Rectal smooth muscle tissue (tissue), 1 donor: ENCODE measurements around the gene SHANK1.
"Not testable (repeated sequence)": the region's sequence is repeated elsewhere in the genome, so short reads cannot be mapped to it uniquely, and the experiment has no call there.

Experiments used
- H3K27ac ChIP-seq: one replicate; pipeline ENCODE4 v1.7.0; 2013; ENCODE audit warnings: low read depth, low read length, inconsistent platforms
- H3K27me3 ChIP-seq: one replicate; pipeline ENCODE4 v1.7.0; 2013; ENCODE audit warnings: low read length; ENCODE audit not compliant: control insufficient read depth, insufficient read depth
- H3K36me3 ChIP-seq: one replicate; pipeline ENCODE4 v1.7.0; 2013; ENCODE audit warnings: low read length; ENCODE audit not compliant: control insufficient read depth, insufficient read depth
- H3K4me1 ChIP-seq: one replicate; pipeline ENCODE4 v1.7.0; 2013; ENCODE audit warnings: low read length; ENCODE audit not compliant: control insufficient read depth, insufficient read depth
- H3K4me3 ChIP-seq: one replicate; pipeline ENCODE4 v1.7.0; 2013; ENCODE audit warnings: low read length
- H3K9ac ChIP-seq: one replicate; pipeline ENCODE4 v1.7.0; 2013; ENCODE audit warnings: low read length

The SHANK1 gene

GRCh38 chr19:50626011-50626410 lies 93.6 kb downstream of the SHANK1 start:
- Histone ChIP-seq H3K27ac (no peak overlapping the region), H3K27me3 (peaks cover 2% of the 10 kb centered on the region), H3K36me3 (no peaks in the 10 kb centered on the region), H3K4me3 (no peak overlapping the region), H3K4me1 (no peaks in the 10 kb centered on the region), H3K9ac (no peak overlapping the region)

DNA sequence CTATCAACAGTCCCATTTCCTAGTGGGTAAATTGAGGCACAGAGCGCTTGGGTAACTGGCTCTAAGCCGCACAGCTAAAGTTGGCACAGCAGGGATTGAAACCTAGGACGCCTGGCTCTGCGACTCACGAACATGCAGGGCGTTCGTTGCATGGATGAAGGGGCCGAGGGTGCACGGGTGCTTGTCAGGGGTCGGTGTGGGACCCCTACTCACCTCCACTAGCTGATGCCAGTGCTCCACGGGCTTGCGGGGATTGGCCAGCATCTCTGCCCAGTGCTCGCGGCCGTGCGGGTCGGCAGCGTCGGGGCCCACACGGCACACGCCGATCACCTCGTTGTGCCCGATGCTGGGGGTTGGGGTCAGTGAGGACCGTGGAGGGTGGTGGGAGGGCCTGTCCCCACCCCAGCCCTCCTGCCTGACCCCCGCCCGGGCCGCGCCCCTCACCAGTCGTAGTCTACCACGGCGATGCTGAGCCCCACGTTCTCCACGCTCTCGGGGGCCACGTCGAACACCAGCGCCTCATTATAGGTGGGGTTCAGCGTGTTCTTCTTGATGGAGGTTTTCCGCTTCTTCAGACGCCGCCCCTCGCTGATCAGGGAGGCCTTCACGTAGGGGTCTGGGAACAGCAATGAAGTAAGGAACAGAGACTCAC lies 94.5 kb downstream of the SHANK1 start:
- Histone ChIP-seq H3K36me3 (no peaks in the 10 kb centered on the region), H3K27ac (no peak overlapping the region), H3K4me1 (no peaks in the 10 kb centered on the region), H3K4me3 (no peak overlapping the region), H3K27me3 (peaks cover 2% of the 10 kb centered on the region), H3K9ac (no peak overlapping the region)

DNA sequence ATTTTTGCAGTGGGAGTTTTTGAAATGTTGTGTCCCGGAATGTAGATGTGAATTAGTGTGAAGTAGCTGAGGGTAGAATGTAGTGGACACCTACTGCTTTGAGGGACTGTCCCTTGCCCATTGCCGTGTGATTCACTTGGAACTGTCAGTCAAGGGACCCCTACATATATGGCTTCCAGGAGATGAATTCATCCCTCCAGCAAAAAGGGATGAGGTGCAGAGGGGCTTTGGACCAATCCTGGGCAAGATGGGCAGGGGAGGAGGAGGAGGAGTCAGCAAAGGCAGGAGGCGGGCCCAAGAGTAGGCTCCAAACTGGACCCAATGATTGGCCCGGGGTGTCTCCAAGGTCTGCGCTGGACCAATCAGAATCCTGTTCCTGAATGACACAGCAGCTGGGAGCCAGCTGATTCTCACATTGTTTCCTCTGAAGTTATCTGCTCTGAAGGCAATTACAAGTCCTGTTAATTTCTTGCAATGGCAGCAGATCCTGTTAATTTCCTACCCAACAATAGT lies 99.2 kb downstream of the SHANK1 start:
- H3K27me3 ChIP-seq, H3K36me3 ChIP-seq, H3K4me3 ChIP-seq, H3K9ac ChIP-seq, H3K27ac ChIP-seq, H3K4me1 ChIP-seq: not testable (repeated sequence)

DNA sequence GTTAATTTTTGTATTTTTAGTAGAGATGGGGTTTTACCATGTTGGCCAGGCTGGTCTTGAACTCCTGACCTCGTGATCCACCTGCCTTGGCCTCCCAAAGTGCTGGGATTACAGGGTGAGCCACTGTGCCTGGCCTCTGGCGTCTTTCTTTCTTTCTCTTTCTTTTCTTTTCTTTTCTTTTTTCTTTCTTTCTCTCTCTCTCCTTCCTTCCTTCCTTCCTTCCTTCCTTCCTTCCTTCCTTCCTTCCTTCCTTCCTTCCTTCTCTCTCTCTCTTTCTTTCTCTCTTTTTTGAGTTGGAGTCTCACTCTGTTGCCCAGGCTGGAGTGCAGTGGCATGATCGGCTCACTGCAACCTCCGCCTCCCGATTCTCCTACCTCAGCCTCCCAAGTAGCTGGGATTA lies 100.4 kb downstream of the SHANK1 start:
- not testable (repeated sequence) for H3K4me3 ChIP-seq, H3K27ac ChIP-seq, H3K9ac ChIP-seq, H3K27me3 ChIP-seq, H3K36me3 ChIP-seq, H3K4me1 ChIP-seq

- not testable (repeated sequence) for H3K27me3 ChIP-seq, H3K4me3 ChIP-seq, H3K27ac ChIP-seq
Measured at GRCh38 chr19:50618379-50618778, 101.2 kb downstream of the SHANK1 start.

GRCh38 chr19:50612504-50613404 lies 106.8 kb downstream of the SHANK1 start:
- not testable (repeated sequence) for H3K27ac ChIP-seq, H3K36me3 ChIP-seq, H3K4me1 ChIP-seq, H3K27me3 ChIP-seq, H3K4me3 ChIP-seq, H3K9ac ChIP-seq

More at GRCh38 chr19:50618379-50618778, 101.2 kb downstream of the SHANK1 start:
- H3K4me1 ChIP-seq, H3K9ac ChIP-seq, H3K36me3 ChIP-seq: not testable (repeated sequence)
